A673 (cell line): ENCODE data around the gene ACE. TPM values are rescaled to one million over a fixed set of nuclear protein-coding genes. Genes with fewer than 3 reads are reported as not detected.

ENCODE experiments used
- BruUV-seq: library from RNA; stranded (reverse); fragments of 400-500 nt; replicated peaks from 2 replicates; lab custom pipeline; 2021; lab: Mats Ljungman, UMichigan
- CTCF ChIA-PET: fragments of 300-600 bp; sonication (Branson Sonifier 250); formaldehyde crosslinking; loops from one replicate; lab custom pipeline; 2022; ENCODE audit warnings: antibody characterized with exemption; lab: Charles Lee
- POLR2A ChIA-PET: fragments of 300-600 bp; sonication (Branson Sonifier 250); formaldehyde crosslinking; loops from one replicate; lab custom pipeline; 2022; ENCODE audit warnings: antibody characterized with exemption; ENCODE audit not compliant: low non-redundant PET; lab: Charles Lee
- DNase-seq: peaks from one replicate; pipeline ENCODE4 v3.0.0-alpha.2; 2015; ENCODE audit warnings: low spot score
- H3K27ac ChIP-seq: fragments of 200-600 bp; sonication (generic); 2 replicates; pipeline ENCODE4 v1.5.1; 2016; ENCODE audit warnings: mixed run types, low read depth, mild to moderate bottlenecking, mixed read lengths, antibody characterized with exemption, low read length; ENCODE audit not compliant: poor library complexity, severe bottlenecking
- H3K27me3 ChIP-seq: fragments of 200-600 bp; sonication (generic); replicated peaks from 2 replicates; pipeline ENCODE4 v1.6.1; 2017; ENCODE audit warnings: mixed run types, low read depth, mild to moderate bottlenecking, mixed read lengths, antibody characterized with exemption, low read length; ENCODE audit not compliant: insufficient read depth, poor library complexity
- H3K36me3 ChIP-seq: fragments of 200-600 bp; sonication (generic); 2 replicates; pipeline ENCODE4 v1.6.1; 2016; ENCODE audit warnings: mixed run types, mild to moderate bottlenecking, mixed read lengths, antibody characterized with exemption, low read length; ENCODE audit not compliant: insufficient read depth, poor library complexity, severe bottlenecking
- H3K4me1 ChIP-seq: fragments of 200-600 bp; sonication (generic); 2 replicates; pipeline ENCODE4 v1.6.1; 2017; ENCODE audit warnings: mixed run types, mild to moderate bottlenecking, mixed read lengths, antibody characterized with exemption, low read length; ENCODE audit not compliant: insufficient read depth, poor library complexity, severe bottlenecking
- H3K4me3 ChIP-seq: fragments of 200-600 bp; sonication (generic); 2 replicates; pipeline ENCODE4 v1.5.1; 2016; ENCODE audit warnings: low read depth, mixed run types, mild to moderate bottlenecking, mixed read lengths, low read length; ENCODE audit not compliant: poor library complexity, severe bottlenecking
- H3K9me3 ChIP-seq: fragments of 200-600 bp; sonication (generic); 2 replicates; pipeline ENCODE4 v1.6.1; 2016; ENCODE audit warnings: mixed run types, low read depth, mild to moderate bottlenecking, mixed read lengths, antibody characterized with exemption, low read length; ENCODE audit not compliant: poor library complexity, severe bottlenecking
- EZH2 ChIP-seq: fragments of 200-600 bp; sonication (generic); IDR thresholded peaks from 2 replicates; pipeline ENCODE4 v1.6.1; 2017; ENCODE audit warnings: borderline replicate concordance, low read depth, mild to moderate bottlenecking, mixed read lengths, antibody characterized with exemption, low read length; ENCODE audit not compliant: poor library complexity, severe bottlenecking
- intact Hi-C: fragments of 100-400 bp; cut with micrococcal nuclease; formaldehyde crosslinking; loops from one replicate; pipeline ENCODE4 v1.10.0; 2022; ENCODE audit not compliant: unreplicated experiment
- total RNA-seq: library from RNA; stranded (reverse); gene quantifications from 2 replicates; pipeline ENCODE4 v1.2.3, GENCODE V29; 2021
- TF ChIP-seq, protein P1 (sequence below): fragments of 300-800, 200-600 bp; sonication (generic); conservative IDR thresholded peaks from 2 replicates; pipeline ENCODE4 v1.5.1; 2017; ENCODE audit warnings: low read depth, mild to moderate bottlenecking, antibody characterized with exemption, low read length, moderate library complexity, mixed read lengths

ACE gene
- total RNA-seq, 1 experiment from 2014 or later: 2.1 TPM

DNA sequence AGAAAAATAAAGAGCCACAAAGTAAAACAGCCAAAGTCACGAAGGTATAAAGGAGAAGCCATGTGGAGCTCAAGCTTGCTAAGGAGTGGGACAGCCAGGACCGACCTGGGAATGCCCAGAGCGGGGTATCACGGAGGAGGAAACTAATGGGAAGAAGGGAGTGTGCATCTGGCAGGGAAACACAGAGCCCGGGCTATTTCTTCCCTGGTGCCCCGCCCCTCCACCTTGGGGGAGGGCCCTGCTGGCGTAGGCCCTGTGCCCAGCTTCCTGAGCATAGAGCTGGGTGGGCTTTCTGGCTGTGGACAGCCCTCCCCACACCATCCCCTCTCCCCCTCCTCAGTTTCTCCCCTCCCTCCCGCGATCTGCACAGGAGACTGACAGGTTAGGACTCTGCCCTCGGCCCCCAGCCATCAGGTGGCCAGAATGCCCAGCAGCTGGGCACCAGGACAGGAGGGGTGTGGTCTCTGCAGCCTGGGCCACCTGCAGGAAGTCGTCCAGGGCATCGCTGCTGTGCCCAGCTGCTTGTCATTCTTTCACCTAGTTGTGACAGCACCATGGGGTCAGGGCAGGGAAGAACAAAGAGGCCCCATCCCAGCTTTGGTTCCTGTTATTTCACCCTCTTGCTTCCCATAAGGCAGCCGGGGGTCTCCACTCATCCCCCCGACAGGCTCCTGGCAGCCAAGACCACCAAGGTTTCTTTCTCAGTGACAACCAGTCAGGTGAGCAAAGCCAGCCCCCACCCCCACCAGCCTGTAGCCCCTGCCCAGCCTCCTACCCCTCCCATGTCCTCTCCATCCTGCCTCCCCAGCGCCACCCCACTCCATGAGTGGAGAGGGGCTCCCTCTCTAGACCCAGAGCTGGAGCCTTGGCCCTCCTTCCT lies 66.3 kb downstream of the ACE start:
- Histone ChIP-seq H3K4me1 (peaks cover 3% of the 10 kb centered on the region), H3K36me3 (no peaks in the 10 kb centered on the region), H3K4me3 (no peak overlapping the region), H3K27ac (no peak overlapping the region), H3K27me3 (peaks cover 13% of the 10 kb centered on the region), H3K9me3 (no peaks in the 10 kb centered on the region)
- TF ChIP-seq EZH2: no peak
- TF ChIP-seq, protein P1, sequence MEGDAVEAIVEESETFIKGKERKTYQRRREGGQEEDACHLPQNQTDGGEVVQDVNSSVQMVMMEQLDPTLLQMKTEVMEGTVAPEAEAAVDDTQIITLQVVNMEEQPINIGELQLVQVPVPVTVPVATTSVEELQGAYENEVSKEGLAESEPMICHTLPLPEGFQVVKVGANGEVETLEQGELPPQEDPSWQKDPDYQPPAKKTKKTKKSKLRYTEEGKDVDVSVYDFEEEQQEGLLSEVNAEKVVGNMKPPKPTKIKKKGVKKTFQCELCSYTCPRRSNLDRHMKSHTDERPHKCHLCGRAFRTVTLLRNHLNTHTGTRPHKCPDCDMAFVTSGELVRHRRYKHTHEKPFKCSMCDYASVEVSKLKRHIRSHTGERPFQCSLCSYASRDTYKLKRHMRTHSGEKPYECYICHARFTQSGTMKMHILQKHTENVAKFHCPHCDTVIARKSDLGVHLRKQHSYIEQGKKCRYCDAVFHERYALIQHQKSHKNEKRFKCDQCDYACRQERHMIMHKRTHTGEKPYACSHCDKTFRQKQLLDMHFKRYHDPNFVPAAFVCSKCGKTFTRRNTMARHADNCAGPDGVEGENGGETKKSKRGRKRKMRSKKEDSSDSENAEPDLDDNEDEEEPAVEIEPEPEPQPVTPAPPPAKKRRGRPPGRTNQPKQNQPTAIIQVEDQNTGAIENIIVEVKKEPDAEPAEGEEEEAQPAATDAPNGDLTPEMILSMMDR: no peak
- POLR2A ChIA-PET: no interaction called here
- BruUV-seq: no TSS peak
- CTCF ChIA-PET: no interaction called here
- intact Hi-C loops: no loop called here
- no peak for DNase-seq

DNA sequence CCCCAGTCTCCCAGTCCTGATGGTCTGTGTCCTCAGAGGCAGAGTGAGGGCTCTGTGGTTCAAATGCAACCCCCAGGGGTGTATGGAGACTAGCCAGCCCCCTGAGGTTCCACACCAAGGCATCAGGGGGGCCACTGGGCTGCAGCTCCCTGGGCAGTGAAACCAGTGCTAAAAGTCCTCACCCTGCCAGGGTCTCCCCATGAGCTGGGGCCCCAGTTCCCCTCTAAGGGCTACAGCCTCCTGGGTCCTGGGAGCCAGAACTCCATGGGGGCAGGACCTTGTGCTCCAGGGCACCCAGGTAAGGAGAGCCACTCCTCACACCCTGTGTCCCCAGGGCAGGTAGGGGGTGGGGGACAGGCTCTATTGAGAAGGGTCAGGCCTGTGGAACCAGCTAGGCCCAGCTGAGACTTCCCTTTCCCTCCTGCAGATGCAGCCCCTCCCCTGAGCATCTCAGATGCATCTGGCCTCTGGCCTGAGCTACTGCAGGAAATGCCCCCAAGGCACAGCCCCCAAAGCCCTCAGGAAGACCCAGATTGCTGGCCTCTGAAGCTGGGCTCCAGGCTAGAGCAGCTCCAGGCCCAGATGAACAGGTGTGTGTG lies 67.1 kb downstream of the ACE start:
- Histone ChIP-seq H3K36me3 (no peaks in the 10 kb centered on the region), H3K4me3 (no peak overlapping the region), H3K27ac (no peak overlapping the region), H3K4me1 (no peaks in the 10 kb centered on the region), H3K9me3 (no peaks in the 10 kb centered on the region), H3K27me3 (peaks cover 6% of the 10 kb centered on the region)
- CTCF ChIA-PET: no interaction called here
- intact Hi-C loops: no loop called here
- no TSS peak for BruUV-seq
- POLR2A ChIA-PET: no interaction called here
- no peak for DNase-seq
- TF ChIP-seq, protein P1: no peak
- no peak for TF ChIP-seq EZH2

DNA sequence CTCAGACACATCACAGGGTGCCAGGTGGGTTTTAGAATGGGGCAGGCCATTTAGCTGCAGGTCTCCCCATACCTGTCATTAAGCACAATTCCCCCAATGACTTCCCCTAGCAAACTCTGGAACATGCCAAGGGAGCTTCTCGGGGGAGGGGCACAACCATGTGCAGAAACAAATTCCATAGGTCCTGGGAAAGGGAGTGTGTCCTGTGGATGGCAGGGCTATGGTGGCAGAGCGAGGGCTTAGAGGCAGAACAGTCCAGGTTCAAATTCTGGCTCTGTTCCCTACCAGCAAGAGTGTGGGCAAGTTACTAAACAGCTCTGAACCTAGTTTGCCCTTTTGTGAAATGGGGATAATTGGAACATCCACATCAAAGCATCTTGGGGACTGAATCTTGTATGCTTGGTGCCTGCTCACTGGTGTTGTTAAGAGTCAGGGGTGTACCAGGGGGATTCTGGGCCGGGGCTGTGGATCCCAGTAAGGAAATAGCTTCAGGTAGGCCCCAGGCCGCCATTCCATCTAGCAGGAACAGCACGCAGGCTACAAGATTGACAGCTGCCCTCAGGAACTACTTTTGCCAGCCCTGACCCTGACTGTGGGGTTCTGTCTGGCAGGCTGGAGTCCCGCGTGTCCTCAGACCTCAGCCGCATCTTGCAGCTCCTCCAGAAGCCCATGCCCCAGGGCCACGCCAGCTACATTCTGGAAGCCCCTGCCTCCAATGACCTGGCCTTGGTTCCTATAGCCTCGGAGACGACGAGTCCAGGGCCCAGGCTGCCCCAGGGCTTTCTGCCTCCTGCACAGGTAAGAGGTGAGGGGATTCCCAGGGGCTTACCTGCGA lies 67.8 kb downstream of the ACE start:
- BruUV-seq: no TSS peak
- peaks cover 4% of the 10 kb centered on the region for H3K4me1 ChIP-seq
- no peaks in the 10 kb centered on the region for H3K9me3 ChIP-seq
- CTCF ChIA-PET: no interaction called here
- no peak overlapping the region for H3K27ac ChIP-seq
- DNase-seq: no peak
- no peaks in the 10 kb centered on the region for H3K36me3 ChIP-seq
- H3K27me3 ChIP-seq: no peaks in the 10 kb centered on the region
- TF ChIP-seq, protein P1: no peak
- no peak for TF ChIP-seq EZH2
- POLR2A ChIA-PET: no interaction called here
- intact Hi-C loops: no loop called here
- H3K4me3 ChIP-seq: no peak overlapping the region
